Ishikawa (cell line): Measurements from ENCODE around the gene MCF2L.

Source experiments
- CEBPB ChIP-seq: IDR thresholded peaks from 2 replicates; pipeline ENCODE4 v1.6.1; 2012
- MAX ChIP-seq: IDR thresholded peaks from 2 replicates; pipeline ENCODE4 v1.6.1; 2012
- REST ChIP-seq: IDR thresholded peaks from 2 replicates; pipeline ENCODE4 v1.6.1; 2012; ENCODE audit warnings: low read depth, mild to moderate bottlenecking
- TAF1 ChIP-seq: IDR thresholded peaks from 2 replicates; pipeline ENCODE4 v1.6.1; 2012; ENCODE audit warnings: low read depth, mild to moderate bottlenecking
- TCF12 ChIP-seq: IDR thresholded peaks from 2 replicates; pipeline ENCODE4 v1.6.1; 2012; ENCODE audit warnings: low read depth
- TEAD4 ChIP-seq: IDR thresholded peaks from 2 replicates; pipeline ENCODE4 v1.6.1; 2012
- YY1 ChIP-seq: IDR thresholded peaks from 2 replicates; pipeline ENCODE4 v1.6.1; 2012; ENCODE audit warnings: low read depth

GRCh38 chr13:113075711-113076110, 106.7 kb downstream of the MCF2L start:
- TF ChIP-seq REST (no peak), YY1 (no peak), TAF1 (no peak), CEBPB (no peak), TEAD4 (no peak), MAX (no peak), TCF12 (no peak)
